GM23338 (cell line): Measurements from ENCODE around the gene C6orf89. TPM values are rescaled to one million over a fixed set of nuclear protein-coding genes. Genes with fewer than 3 reads are reported as not detected.

Source experiments
- ATAC-seq: fragments of 200-7000 bp; cut with Tn5 transposase; 3 replicates; pipeline ENCODE4 v1.9.1; 2020
- DNase-seq: peaks from one replicate; pipeline ENCODE4 v3.0.0-alpha.2; 2015; ENCODE audit warnings: low spot score
- H2AFZ ChIP-seq: fragments of 200-600 bp; sonication (generic); 2 replicates; pipeline ENCODE4 v1.8.0; 2016; ENCODE audit warnings: antibody characterized with exemption, mild to moderate bottlenecking, moderate library complexity
- H3F3A ChIP-seq: fragments of 200-600 bp; sonication (generic); replicated peaks from 2 replicates; pipeline ENCODE4 v1.8.0; 2017; ENCODE audit warnings: antibody characterized with exemption, mixed run types, low read depth
- H3K27ac ChIP-seq: fragments of 200-600 bp; sonication (generic); 2 replicates; pipeline ENCODE4 v1.6.1; 2016; ENCODE audit warnings: low read depth
- H3K27me3 ChIP-seq: fragments of 200-600 bp; sonication (generic); 2 replicates; pipeline ENCODE4 v1.8.0; 2016; ENCODE audit warnings: mild to moderate bottlenecking, mixed run types, moderate library complexity; ENCODE audit not compliant: insufficient read depth
- H3K36me3 ChIP-seq: fragments of 200-600 bp; sonication (generic); 2 replicates; pipeline ENCODE4 v1.8.0; 2016; ENCODE audit warnings: mild to moderate bottlenecking; ENCODE audit not compliant: insufficient read depth
- H3K4me1 ChIP-seq: fragments of 200-600 bp; sonication (generic); 2 replicates; pipeline ENCODE4 v1.8.0; 2016; ENCODE audit warnings: mild to moderate bottlenecking, moderate library complexity; ENCODE audit not compliant: insufficient read depth
- H3K4me2 ChIP-seq: fragments of 200-600 bp; sonication (generic); 2 replicates; pipeline ENCODE4 v1.7.1; 2017; ENCODE audit warnings: mixed run types
- H3K4me3 ChIP-seq: fragments of 200-600 bp; sonication (generic); 2 replicates; pipeline ENCODE4 v1.6.1; 2016; ENCODE audit warnings: mixed run types
- H3K79me2 ChIP-seq: fragments of 200-600 bp; sonication (generic); replicated peaks from 2 replicates; pipeline ENCODE4 v1.8.0; 2017; ENCODE audit warnings: mild to moderate bottlenecking; ENCODE audit not compliant: insufficient read depth
- H3K9me2 ChIP-seq: fragments of 200-600 bp; sonication (generic); 2 replicates; pipeline ENCODE4 v1.8.0; 2017; ENCODE audit not compliant: insufficient read depth
- H4K20me1 ChIP-seq: fragments of 200-600 bp; sonication (generic); replicated peaks from 2 replicates; pipeline ENCODE4 v1.8.0; 2017; ENCODE audit warnings: mild to moderate bottlenecking; ENCODE audit not compliant: insufficient read depth
- H3K27ac Mint-ChIP-seq: 2 replicates; pipeline ENCODE4 v1.8.0; 2020; ENCODE audit warnings: inconsistent platforms, mild to moderate bottlenecking, moderate library complexity, mixed read lengths
- H3K27me3 Mint-ChIP-seq: 3 replicates; pipeline ENCODE4 v1.8.0; 2022; ENCODE audit warnings: low read depth, mild to moderate bottlenecking, moderate library complexity, mixed read lengths, inconsistent platforms; ENCODE audit not compliant: insufficient read depth, poor library complexity
- H3K36me3 Mint-ChIP-seq: 3 replicates; pipeline ENCODE4 v1.8.0; 2021; ENCODE audit warnings: low read depth, mild to moderate bottlenecking, inconsistent platforms, moderate library complexity, mixed read lengths
- H3K4me1 Mint-ChIP-seq: 3 replicates; pipeline ENCODE4 v1.8.0; 2020; ENCODE audit warnings: mild to moderate bottlenecking, inconsistent platforms, mixed read lengths
- H3K4me3 Mint-ChIP-seq: 3 replicates; pipeline ENCODE4 v1.8.0; 2021; ENCODE audit warnings: moderate library complexity, mild to moderate bottlenecking, inconsistent platforms, mixed read lengths
- H3K9me3 Mint-ChIP-seq: 3 replicates; pipeline ENCODE4 v1.8.0; 2020; ENCODE audit warnings: moderate library complexity, mild to moderate bottlenecking, inconsistent platforms, mixed read lengths
- CREB1 ChIP-seq: fragments of 250-450 bp; sonication (Bioruptor Pico); IDR thresholded peaks from 2 replicates; pipeline ENCODE4 v1.5.0; 2020; ENCODE audit warnings: low read depth, mild to moderate bottlenecking, moderate library complexity
- CTCF ChIP-seq, 2 experiments: fragments of 200-600 bp in 1 of 2; sonication (generic) in 1 of 2; conservative IDR thresholded peaks; 2 replicates each; pipeline versions ENCODE4 v1.5.1 to v1.6.1; 2016 to 2017; ENCODE audit warnings: antibody characterized with exemption in 2 of 2, low read depth in 2 of 2, mild to moderate bottlenecking in 2 of 2, moderate library complexity in 1 of 2
- EZH2phosphoT487 ChIP-seq: fragments of 200-600 bp; sonication (generic); IDR thresholded peaks from one replicate; pipeline ENCODE4 v1.8.1; 2018; ENCODE audit warnings: antibody characterized with exemption; ENCODE audit not compliant: unreplicated experiment
- JUNB ChIP-seq: IDR thresholded peaks from one replicate; pipeline ENCODE4 v1.6.1; 2016; ENCODE audit warnings: antibody characterized with exemption; ENCODE audit not compliant: unreplicated experiment
- polyA plus RNA-seq: library from polyadenylated mRNA; unstranded; fragments of >200 nt; fragmentation: Nextera tagmentation; extraction: Ambion mirVana; gene quantifications from 2 replicates; pipeline ENCODE4 v1.2.1, GENCODE V29; 2016
- total RNA-seq: library from RNA; depleted of rRNA; stranded (reverse); fragments of >200 nt; shearing (Covaris generic); gene quantifications from 2 replicates; pipeline ENCODE4 v1.2.3, GENCODE V29; 2014
- TF ChIP-seq, protein P1 (sequence below): fragments of 250-450 bp; sonication (Bioruptor Pico); IDR thresholded peaks from 2 replicates; pipeline ENCODE4 v1.5.0; 2020; ENCODE audit warnings: mild to moderate bottlenecking, moderate library complexity

The C6orf89 gene
- total and polyA plus RNA-seq, 2 experiments from 2014 or later: 3.7 to 7.9 TPM

DNA sequence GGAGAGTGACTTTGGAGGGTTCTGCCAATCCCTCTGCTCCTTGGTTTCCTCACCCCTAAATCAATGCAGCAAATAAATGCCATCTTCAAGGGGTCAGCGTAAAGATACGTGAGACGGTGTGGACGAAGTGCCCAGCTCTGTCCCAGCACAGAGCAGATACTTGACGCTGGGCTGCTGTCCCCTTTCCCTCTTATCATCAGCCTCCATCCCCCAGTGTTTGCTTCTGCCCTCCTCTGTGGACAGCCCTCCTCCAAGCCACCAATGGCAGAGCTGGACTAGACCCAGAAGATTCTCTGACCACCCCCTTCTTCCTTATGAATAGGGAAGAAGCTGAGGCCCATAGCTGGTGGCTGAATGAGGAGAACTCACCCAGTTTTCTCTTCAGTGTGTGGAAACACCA, 51.1 kb downstream of the C6orf89 start:
- H3K27me3 ChIP-seq: no peaks in the 10 kb centered on the region
- H3K4me3 Mint-ChIP-seq: no peak overlapping the region
- H3K9me3 Mint-ChIP-seq: peaks cover 8% of the 10 kb centered on the region
- no peaks in the 10 kb centered on the region for H4K20me1 ChIP-seq
- no peak overlapping the region for H3K4me2 ChIP-seq
- no peak overlapping the region for H3K4me3 ChIP-seq
- H2AFZ ChIP-seq: no peak overlapping the region
- no peaks in the 10 kb centered on the region for H3K79me2 ChIP-seq
- peak overlapping the region; percentile 50; the same call in 1 of the 2 replicates for H3K27ac Mint-ChIP-seq
- ATAC-seq: no peak
- no peaks in the 10 kb centered on the region for H3K4me1 ChIP-seq
- H3K4me1 Mint-ChIP-seq: no peaks in the 10 kb centered on the region
- H3K36me3 ChIP-seq: no peaks in the 10 kb centered on the region
- TF ChIP-seq CREB1 (CRISPR knock-in tag) (no peak), JUNB (no peak), CTCF (conservative IDR thresholded peaks at IDR 0.05; ENCODE audit: low read depth in 2 of 2) (no peak), EZH2phosphoT487 (no peak)
- TF ChIP-seq, protein P1, sequence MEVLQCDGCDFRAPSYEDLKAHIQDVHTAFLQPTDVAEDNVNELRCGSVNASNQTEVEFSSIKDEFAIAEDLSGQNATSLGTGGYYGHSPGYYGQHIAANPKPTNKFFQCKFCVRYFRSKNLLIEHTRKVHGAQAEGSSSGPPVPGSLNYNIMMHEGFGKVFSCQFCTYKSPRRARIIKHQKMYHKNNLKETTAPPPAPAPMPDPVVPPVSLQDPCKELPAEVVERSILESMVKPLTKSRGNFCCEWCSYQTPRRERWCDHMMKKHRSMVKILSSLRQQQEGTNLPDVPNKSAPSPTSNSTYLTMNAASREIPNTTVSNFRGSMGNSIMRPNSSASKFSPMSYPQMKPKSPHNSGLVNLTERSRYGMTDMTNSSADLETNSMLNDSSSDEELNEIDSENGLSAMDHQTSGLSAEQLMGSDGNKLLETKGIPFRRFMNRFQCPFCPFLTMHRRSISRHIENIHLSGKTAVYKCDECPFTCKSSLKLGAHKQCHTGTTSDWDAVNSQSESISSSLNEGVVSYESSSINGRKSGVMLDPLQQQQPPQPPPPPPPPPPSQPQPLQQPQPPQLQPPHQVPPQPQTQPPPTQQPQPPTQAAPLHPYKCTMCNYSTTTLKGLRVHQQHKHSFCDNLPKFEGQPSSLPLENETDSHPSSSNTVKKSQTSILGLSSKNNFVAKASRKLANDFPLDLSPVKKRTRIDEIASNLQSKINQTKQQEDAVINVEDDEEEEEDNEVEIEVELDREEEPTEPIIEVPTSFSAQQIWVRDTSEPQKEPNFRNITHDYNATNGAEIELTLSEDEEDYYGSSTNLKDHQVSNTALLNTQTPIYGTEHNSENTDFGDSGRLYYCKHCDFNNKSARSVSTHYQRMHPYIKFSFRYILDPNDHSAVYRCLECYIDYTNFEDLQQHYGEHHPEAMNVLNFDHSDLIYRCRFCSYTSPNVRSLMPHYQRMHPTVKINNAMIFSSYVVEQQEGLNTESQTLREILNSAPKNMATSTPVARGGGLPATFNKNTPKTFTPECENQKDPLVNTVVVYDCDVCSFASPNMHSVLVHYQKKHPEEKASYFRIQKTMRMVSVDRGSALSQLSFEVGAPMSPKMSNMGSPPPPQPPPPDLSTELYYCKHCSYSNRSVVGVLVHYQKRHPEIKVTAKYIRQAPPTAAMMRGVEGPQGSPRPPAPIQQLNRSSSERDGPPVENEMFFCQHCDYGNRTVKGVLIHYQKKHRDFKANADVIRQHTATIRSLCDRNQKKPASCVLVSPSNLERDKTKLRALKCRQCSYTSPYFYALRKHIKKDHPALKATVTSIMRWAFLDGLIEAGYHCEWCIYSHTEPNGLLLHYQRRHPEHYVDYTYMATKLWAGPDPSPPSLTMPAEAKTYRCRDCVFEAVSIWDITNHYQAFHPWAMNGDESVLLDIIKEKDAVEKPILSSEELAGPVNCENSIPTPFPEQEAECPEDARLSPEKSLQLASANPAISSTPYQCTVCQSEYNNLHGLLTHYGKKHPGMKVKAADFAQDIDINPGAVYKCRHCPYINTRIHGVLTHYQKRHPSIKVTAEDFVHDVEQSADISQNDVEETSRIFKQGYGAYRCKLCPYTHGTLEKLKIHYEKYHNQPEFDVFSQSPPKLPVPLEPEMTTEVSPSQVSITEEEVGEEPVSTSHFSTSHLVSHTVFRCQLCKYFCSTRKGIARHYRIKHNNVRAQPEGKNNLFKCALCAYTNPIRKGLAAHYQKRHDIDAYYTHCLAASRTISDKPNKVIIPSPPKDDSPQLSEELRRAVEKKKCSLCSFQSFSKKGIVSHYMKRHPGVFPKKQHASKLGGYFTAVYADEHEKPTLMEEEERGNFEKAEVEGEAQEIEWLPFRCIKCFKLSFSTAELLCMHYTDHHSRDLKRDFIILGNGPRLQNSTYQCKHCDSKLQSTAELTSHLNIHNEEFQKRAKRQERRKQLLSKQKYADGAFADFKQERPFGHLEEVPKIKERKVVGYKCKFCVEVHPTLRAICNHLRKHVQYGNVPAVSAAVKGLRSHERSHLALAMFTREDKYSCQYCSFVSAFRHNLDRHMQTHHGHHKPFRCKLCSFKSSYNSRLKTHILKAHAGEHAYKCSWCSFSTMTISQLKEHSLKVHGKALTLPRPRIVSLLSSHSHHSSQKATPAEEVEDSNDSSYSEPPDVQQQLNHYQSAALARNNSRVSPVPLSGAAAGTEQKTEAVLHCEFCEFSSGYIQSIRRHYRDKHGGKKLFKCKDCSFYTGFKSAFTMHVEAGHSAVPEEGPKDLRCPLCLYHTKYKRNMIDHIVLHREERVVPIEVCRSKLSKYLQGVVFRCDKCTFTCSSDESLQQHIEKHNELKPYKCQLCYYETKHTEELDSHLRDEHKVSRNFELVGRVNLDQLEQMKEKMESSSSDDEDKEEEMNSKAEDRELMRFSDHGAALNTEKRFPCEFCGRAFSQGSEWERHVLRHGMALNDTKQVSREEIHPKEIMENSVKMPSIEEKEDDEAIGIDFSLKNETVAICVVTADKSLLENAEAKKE (CRISPR knock-in tag): no peak
- peaks cover 11% of the 10 kb centered on the region for H3K27me3 Mint-ChIP-seq
- no peak overlapping the region for H3K27ac ChIP-seq
- H3K9me2 ChIP-seq: no peaks in the 10 kb centered on the region
- H3F3A ChIP-seq: no peaks in the 10 kb centered on the region
- DNase-seq: no peak
- peaks cover 4% of the 10 kb centered on the region; the same call in 2 of the 3 replicates for H3K36me3 Mint-ChIP-seq
